Neutrophil (primary cell): ENCODE data around the gene SHQ1.
"Not testable (repeated sequence)": the region's sequence is repeated elsewhere in the genome, so short reads cannot be mapped to it uniquely, and the experiment has no call there.

Source experiments
- H3K27ac ChIP-seq: fragments of 200-600 bp; sonication (generic); 2 replicates; pipeline ENCODE4 v1.5.1; 2016; ENCODE audit warnings: mild to moderate bottlenecking, moderate library complexity
- H3K27me3 ChIP-seq: fragments of 200-600 bp; sonication (generic); 2 replicates; pipeline ENCODE4 v1.6.0; 2016; ENCODE audit warnings: mild to moderate bottlenecking
- H3K36me3 ChIP-seq: fragments of 200-600 bp; sonication (generic); 2 replicates; pipeline ENCODE4 v1.5.1; 2017
- H3K4me1 ChIP-seq, 2 experiments: fragments of 200-600 bp in 1 of 2; sonication (generic) in 1 of 2; 1 replicate in 1 of 2; 2 replicates in 1 of 2; pipeline versions ENCODE4 v1.5.1 to v1.6.1; 2013 to 2016; ENCODE audit warnings: low read depth in 1 of 2, low read length in 1 of 2, mild to moderate bottlenecking in 1 of 2, moderate library complexity in 1 of 2; ENCODE audit not compliant: control insufficient read depth in 1 of 2, insufficient read depth in 1 of 2
- H3K4me3 ChIP-seq, 2 experiments: fragments of 200-600 bp in 1 of 2; sonication (generic) in 1 of 2; 1 replicate in 1 of 2; 2 replicates in 1 of 2; pipeline ENCODE4 v1.5.1; 2013 to 2016; ENCODE audit warnings: low read depth in 1 of 2, low read length in 1 of 2, mild to moderate bottlenecking in 1 of 2, moderate library complexity in 1 of 2
- H3K9me3 ChIP-seq: fragments of 200-600 bp; sonication (generic); 2 replicates; pipeline ENCODE4 v1.5.1; 2016
- CTCF ChIP-seq: fragments of 200-600 bp; sonication (generic); IDR thresholded peaks from 2 replicates; pipeline ENCODE4 v1.5.1; 2016; ENCODE audit warnings: antibody characterized with exemption

Gene SHQ1

GRCh38 chr3:72721683-72722381, 126.4 kb downstream of the SHQ1 start:
- Histone ChIP-seq H3K27ac (no peak overlapping the region), H3K4me3 (no peak overlapping the region), H3K4me1 (no peaks in the 10 kb centered on the region), H3K27me3 (no peaks in the 10 kb centered on the region), H3K36me3 (no peaks in the 10 kb centered on the region), H3K9me3 (no peaks in the 10 kb centered on the region)
- no peak for TF ChIP-seq CTCF

GRCh38 chr3:72720566-72720965, 127.7 kb downstream of the SHQ1 start:
- Histone ChIP-seq H3K27ac (no peak overlapping the region), H3K9me3 (no peaks in the 10 kb centered on the region), H3K36me3 (no peaks in the 10 kb centered on the region), H3K27me3 (no peaks in the 10 kb centered on the region), H3K4me1 (no peaks in the 10 kb centered on the region), H3K4me3 (no peak overlapping the region)
- TF ChIP-seq CTCF = no peak

GRCh38 chr3:72719137-72719536, 129.1 kb downstream of the SHQ1 start:
- no peaks in the 10 kb centered on the region for H3K4me1 ChIP-seq
- TF ChIP-seq CTCF = no peak
- H3K36me3 ChIP-seq = no peaks in the 10 kb centered on the region
- H3K9me3 ChIP-seq = no peaks in the 10 kb centered on the region
- H3K27ac ChIP-seq = no peak overlapping the region
- no peak overlapping the region for H3K4me3 ChIP-seq
- H3K27me3 ChIP-seq = no peaks in the 10 kb centered on the region

- H3K36me3 ChIP-seq, H3K9me3 ChIP-seq, H3K27me3 ChIP-seq, H3K4me3 ChIP-seq, H3K4me1 ChIP-seq, H3K27ac ChIP-seq: not testable (repeated sequence)
Observed at GRCh38 chr3:72714135-72714534, 134.1 kb downstream of the SHQ1 start.

GRCh38 chr3:72710471-72710870, 137.8 kb downstream of the SHQ1 start:
- H3K27me3 ChIP-seq, H3K36me3 ChIP-seq, H3K9me3 ChIP-seq, H3K4me3 ChIP-seq, H3K4me1 ChIP-seq, H3K27ac ChIP-seq: not testable (repeated sequence)

- Histone ChIP-seq H3K4me3 (no peak overlapping the region), H3K4me1 (no peaks in the 10 kb centered on the region), H3K9me3 (no peaks in the 10 kb centered on the region), H3K36me3 (no peaks in the 10 kb centered on the region), H3K27me3 (no peaks in the 10 kb centered on the region), H3K27ac (no peak overlapping the region)
- TF ChIP-seq CTCF = no peak
Observed at GRCh38 chr3:72708441-72708840, 139.8 kb downstream of the SHQ1 start.
